Activated T-cell treated with anti-CD3 and anti-CD28 coated beads, Interleukin-2, amount 50 U/mL, for 48 hours (primary cell): Measurements from ENCODE around the gene FHOD3.

Source experiments
- DNase-seq, 2 experiments: peaks; one replicate each; pipeline ENCODE4 v3.0.0-alpha.2; 2020

The FHOD3 gene

DNA sequence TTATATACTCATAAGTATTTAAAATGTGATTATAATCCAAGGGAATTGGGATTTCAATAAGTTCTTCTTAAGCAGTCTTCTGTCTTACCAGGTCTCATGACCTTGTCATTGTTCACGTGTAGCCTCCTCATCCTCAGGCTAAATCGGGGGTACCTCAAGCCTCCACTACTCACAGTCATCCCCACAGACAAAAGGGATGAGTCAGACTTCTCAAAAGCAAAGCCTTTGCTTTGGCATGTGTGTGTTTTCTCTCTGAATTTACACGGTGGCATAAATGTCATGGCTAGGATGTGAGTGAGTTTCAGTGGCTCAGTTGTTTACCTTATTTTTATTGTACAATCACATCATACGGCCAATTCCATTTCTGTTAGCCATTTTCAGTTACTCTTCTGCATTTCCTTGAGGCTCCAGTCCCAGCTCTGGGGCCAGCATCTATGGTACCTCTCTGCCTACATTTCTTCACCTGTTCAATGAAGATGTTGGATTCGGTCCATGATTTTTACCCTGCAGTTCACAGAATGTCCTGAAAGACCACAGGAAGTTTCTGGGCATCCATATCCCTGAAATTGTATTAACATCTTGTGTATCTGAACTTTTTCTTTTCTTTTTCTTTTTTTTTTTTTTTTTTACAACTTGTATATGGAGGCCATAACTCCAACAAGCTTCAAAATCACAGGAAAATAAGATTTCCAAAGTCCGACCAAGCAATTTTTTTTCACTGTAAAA lies 195.3 kb downstream of the FHOD3 start:
- no peak for DNase-seq

DNA sequence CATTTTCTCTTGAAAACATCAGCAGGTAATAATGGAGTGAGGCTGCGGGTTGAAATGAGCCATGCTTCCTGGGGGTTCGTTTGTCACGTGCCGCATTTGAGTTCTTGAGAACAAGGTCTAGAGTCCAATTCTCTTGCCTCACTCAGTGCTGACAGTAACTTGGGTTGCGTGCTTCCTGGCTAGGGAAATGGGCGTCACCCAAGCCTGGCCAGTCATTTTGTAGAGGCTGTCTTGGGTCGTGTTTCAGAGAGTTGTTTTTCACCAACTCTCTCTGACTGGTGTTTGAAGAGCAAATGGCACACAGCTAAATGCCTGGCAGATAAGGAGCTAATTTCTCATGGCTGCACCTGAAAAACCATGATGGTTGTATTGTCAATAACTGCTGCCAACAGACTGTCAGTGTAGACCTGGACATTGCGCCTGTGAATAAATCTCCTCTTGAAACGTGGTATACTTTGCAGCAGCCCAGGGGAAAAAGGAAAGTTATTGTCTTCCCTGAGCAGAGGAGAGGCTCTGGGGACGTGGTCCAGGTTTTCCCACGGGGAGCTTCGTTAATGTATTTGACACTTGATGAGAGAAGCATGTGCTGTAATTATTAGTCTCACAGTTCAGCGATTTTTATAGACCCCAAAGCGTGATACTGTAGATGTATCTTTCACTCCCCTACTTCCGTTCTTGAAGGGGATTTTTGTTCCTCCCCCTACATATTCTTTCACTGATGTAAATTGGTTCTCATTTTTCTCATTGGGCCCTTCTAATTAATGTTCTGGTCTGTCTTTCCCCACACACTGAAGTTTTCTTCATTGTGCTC lies 196.0 kb downstream of the FHOD3 start:
- DNase-seq, result no peak

DNA sequence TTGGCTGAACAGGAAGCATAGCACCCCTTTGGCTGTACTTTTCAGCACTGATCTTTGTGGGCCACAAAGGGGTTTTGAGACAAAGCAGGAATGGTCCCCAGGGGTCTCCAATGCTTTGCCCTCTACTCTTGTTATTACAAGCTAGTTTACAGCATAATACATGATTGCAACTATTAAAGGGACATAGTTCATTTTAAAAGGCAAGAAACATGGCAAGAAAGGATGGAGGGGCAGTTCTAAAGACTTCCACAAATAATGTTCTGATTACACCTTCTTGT lies 196.6 kb downstream of the FHOD3 start:
- no peak for DNase-seq

DNA sequence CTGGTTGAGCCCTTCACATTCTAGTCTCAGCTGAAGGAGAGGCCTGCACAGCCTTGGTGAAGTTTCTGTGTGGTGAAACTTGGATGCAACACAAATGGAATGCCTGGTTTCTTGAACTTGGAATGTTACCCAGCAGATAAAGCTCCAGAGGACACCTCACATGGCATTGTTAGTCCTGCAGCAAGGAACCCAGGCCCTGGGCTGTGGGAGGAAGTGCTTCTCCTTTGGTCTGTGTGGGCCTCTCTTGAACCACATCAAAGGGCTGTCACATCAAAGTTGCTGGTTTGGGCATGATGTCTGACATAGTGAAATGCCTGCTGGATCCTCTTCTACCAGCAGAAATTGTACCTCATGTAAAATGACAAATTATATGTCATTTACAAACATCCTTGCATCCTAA lies 198.5 kb downstream of the FHOD3 start:
- no peak for DNase-seq

DNA sequence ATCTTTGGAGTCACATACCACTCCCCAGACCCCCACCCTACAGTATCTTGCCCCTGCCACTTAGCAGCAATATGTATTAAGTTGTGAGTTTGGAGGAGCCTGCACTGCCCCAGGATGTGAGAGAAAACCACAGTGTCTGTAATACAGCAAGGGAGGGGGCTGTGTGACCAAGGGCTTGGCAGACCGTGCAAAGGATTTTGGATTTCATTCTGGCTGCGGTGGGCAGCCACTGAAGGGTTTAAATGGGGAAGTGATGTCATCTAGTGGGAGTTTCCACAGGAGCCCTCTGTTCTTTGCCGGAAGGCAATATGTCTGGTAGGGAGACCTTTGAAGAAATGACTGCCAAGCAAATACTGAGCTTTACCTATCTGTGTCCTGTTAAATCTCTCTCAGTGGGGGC lies 202.4 kb downstream of the FHOD3 start:
- DNase-seq, result no peak

DNA sequence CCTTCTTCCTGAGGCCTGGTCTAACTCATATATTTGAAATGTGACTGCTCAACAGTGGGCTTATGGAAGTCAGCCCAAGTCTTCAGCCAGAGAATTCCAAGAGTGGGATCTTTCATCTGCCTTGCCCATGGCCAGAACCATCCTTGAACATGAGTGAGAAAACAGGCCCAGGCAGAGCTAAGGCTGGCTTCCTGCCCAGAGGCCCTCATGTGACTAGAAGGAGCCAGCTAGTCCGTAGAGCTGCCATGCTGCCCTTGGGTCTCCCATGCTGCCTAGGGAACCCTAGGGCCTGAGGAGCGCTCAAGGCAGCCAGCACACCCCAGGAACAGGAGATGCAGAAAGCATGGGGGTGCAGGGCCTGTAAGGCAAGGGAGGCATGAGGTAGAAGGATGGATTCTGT lies 203.6 kb downstream of the FHOD3 start:
- DNase-seq, result no peak

DNA sequence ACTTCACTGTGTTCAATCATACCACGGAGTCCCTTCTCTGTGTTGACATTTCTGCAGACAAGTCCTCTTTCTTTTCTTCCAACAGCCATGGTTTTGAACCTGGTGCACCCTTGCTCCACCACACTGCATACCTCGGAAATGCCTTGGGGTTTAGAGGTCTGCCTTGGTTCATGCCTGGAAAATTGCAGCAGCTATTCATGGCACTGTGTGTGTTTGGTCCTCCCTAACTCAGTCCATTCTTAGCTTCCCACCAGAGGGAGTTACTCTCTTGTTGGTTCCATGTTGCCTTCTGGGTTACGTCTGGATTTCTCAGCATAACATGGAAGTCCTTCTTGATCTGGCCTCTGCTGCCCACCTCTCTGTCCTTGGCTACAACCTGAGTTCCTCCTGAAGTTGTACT lies 206.0 kb downstream of the FHOD3 start:
- DNase-seq, result no peak

DNA sequence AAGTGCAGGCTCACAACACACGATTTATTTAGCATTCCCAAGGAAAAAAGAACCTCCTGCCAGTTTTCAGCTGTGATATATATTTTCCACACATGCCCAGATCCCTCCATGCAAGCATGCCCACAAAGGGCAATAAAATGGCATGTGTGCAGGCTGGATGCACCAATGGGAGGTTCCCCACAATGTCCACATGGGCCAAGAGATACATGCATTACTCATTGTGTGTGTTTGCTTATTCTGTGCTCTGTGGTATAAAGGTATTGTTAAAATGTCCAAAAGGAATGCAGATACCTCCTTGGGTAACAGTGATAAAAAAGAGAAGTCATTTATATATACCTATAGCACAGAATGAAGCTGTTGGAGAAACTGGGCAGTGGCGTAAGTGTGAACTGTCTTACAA lies 207.4 kb downstream of the FHOD3 start:
- no peak for DNase-seq

DNA sequence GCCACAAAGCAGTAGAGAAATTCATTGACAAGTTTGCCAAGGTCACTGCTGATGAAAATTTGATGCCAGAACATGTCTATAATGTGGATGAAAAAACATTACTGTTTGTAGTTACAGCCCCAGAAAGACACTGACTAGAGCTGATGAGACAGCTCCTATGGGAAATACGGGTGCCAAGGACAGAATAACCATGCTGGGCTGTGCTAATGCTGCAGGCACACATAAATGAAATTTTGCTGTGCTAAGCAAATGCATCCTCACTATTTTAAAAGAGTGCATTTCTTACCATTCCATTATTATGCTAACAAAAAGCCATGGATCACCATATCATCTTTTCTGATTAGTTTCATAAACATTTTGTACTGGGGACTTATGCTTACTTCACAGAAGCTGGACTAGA lies 208.2 kb downstream of the FHOD3 start:
- DNase-seq, result no peak

DNA sequence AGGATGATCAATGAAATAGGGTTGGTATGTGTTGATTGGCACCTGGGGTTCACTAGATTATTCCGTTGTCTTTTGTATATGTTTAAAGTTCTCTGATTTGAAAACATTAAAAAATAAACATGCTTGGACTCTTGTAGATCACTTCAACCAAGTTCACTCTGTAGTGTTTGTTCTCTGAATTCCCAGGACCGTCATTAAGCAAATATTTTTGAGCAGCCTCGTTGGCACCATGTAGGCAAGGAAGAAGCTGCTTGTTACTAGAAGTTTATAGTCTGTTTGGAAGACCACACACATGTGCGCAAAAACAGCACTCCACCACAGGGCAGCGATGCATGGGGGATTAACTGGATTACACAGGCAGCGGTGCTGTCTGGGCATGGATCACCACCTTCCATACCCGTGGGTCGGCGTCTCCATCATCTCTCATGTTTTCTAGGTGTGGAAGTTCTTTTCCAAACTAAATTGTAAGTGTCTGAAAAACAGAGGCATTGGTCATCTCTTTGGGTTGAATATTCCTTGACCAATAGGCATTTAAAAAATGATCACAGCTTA lies 212.2 kb downstream of the FHOD3 start:
- no peak for DNase-seq

DNA sequence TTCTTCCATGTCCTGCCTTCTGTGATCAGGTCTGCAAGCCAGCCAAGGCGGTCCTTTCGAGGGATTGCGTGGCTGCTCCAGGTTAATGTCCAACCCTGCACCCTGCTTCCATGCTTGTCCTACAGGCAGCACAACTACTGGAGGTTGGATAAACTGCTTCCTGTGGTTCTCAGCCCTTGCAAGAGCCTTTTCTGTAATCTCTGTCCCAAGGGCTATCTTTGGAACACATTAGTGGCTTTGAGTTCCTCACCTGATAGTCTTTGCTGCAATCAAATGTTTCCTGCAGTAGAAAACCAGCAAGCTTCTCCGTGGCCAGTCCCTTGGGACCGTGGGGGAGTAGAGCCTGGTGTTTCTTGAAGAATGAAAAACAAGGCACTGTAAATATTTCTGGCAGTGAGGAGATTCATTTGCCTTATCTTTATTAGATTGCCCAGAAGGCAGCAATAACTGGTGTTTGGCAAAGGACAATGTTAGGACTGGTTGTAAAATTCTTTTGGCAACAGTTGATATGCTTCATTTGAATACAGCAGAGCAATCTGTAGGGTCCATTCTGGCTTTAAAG lies 214.4 kb downstream of the FHOD3 start:
- DNase-seq, result no peak

DNA sequence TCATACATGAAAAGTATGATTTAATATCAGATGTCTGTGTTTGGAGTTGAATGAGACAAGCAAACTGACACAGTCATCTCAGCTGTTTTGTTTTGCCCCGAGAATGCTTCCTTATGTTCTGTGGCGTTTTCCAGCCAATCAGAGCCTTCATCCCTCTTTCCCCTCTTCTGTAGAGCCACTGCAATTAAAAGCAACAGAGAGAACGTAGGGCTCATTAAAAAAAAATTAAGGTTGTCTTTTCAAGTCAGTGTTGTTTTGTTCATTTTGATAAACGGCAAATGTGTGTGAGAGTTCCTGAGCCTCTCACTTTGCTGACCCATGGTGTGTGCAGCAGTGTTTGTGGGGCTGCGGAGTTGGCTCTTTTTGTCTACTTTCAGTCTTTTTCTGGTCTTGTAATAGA lies 216.0 kb downstream of the FHOD3 start:
- no peak for DNase-seq

DNA sequence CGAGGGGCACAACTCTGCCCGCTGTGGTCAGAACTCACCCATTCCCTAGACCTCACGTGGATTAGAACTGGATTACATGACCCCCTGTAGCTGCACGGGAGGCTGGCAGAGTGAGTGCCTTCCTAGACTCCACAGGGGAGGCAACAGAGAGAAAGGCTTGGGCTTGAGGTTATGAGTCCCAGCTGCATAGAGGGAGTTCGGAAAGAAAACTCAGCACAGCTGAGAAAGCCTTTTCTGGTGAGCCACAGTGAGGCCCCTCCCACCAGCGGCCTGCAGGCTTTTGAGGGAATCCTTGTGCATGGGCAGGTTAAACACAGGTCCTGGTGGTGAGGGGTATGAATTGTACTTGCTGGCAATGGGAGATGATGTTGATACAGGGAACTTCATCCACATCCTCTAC lies 217.3 kb downstream of the FHOD3 start:
- no peak for DNase-seq

DNA sequence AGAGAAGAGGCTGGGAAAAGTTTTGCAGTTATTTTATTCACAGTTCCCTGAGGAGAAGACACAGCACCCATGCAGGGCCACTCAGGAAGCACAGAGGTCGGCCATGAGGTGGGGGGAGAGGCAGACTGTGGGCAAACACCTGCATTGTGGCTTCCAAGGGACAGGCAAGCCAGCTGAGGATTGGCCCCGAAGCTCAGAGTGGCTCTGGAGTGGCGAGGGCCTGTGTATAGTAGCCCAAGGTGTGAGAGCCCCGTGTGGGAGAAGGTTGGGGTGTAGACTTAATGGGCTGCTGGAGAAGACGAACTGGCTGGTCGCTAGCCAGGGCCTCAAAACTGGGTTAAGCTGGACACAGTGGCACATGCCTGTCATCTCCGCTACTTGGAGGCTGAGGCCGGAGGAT lies 218.7 kb downstream of the FHOD3 start:
- no peak for DNase-seq

DNA sequence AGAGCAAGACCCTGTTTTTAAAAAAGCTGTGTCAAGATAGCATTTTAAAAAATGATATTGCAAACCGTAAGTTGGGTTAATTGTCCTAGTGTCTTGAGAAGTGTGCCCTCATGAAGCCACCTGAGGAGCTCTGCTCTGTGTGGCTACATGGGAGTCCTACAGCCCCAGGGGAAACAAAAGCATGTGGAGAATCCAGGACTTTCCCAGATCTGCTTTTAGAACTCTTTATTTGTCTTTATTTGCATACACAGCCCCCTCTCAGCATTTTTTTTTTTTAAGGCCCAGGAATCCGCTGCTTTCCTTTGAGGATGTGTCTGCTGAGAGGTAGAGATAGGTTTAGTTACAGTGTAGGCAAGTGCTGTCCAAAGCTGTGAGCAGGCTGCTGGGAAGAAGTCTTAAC lies 219.2 kb downstream of the FHOD3 start:
- no peak for DNase-seq

DNA sequence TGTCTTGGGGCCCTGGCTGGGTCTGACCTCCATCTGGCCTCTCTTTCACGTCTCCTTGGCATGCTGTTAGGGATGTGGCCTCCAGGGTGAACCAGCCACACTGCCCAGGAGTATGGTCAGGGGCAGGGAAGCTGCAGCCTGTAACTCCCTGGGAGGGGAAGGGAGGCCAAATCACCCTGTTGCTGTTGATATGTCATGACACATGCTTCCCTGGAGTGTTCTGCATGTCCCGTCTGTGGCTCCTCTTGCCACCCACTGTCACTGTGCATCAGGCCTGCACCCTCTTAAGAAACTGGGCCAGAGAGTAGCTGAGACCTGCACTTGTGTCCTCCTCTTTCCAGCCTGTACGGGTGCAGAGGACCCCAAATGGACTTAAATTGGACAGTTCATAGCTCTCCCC lies 221.3 kb downstream of the FHOD3 start:
- no peak for DNase-seq

DNA sequence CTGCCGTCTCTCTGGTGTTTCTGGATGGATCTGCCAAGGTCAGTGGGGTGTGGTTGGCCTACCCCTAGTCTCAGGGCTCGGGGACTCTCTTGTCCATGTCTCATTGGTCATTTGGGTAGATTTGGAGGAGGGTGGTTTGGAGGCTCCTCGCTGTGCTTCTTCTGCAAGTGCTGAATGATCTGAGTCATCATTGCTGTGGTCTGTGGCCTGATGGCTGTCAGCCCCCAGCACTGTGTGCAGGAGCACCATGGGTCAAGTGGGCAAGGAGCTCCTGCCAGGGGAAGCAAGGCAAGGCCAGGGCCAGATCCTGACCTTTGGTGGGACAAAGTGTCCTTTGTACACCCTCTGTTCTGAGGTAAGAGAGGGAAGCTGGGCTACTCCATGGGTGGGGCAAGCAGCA lies 221.8 kb downstream of the FHOD3 start:
- no peak for DNase-seq

DNA sequence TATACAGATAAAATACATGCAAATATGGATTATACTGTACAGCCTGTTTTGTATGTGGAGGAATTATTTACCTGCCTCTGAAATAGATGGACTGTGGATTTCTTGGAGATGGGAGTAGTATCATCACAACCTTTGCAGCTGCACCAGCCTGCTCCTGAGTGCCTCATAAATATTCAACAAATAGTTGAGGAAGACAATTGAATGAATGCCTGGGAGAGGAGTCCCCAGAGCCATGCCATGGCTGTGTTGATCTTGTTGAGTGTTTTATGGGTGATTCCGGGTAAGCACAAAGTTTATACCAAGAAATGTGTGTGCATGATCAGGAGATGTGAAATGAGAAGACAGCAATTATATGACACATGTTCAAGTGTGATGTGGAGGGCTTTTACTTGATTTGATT lies 225.0 kb downstream of the FHOD3 start:
- no peak for DNase-seq

DNA sequence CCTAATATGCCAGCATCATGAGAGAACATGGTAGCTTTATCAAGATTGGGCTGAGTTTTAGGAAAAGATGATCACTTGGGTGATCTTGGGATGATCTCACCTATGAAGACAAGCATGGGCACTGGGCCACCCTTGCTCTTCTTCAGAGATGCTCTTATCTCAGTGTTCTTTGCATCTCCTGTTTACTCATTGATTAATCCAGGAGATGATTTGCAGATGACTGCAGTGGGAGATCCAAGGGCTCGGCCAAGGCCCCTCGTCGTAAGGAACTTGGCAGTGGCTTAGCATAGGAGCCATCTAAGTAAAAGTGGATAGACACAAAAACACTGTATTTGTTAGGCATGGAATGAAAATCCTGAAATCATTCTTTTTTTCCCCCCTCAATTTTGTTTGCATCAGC lies 228.4 kb downstream of the FHOD3 start:
- no peak for DNase-seq

DNA sequence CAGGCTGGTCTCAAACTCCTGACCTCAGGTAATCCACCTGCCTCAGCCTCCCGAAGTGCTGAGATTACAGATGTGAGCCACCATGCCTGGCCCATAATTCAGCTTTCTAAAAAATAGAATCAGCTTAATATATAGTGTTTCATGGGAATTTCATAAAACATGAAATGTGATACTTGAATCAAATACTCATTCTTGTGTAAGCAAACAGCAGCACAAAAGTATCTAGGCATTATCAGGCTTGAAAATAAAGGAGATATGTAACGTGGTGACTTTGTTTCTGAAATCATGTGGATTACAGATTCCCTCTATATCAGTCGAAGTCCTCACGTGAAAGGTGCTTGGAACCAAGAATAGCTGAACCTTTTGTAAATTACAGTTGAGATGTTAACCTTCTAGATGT lies 229.1 kb downstream of the FHOD3 start:
- no peak for DNase-seq

DNA sequence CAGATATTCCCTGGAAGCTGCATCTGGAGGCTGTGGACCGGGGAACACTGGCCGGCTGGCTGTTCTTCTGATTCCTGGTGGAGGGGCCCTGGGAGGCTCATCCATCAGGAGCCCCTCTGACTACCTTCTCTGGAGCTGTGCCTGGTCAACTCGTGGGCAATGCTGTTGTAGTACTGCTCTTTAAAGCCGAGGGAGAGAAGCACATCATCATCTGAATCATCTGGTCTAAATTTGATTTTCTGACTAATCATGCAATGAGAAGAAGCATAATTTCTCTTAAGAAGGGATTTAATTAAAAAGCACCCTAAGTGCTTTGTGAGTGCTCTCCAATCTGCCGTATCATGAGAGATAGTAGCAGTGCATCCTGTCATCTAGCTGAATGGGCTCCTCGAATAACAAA lies 229.5 kb downstream of the FHOD3 start:
- DNase-seq, result no peak

DNA sequence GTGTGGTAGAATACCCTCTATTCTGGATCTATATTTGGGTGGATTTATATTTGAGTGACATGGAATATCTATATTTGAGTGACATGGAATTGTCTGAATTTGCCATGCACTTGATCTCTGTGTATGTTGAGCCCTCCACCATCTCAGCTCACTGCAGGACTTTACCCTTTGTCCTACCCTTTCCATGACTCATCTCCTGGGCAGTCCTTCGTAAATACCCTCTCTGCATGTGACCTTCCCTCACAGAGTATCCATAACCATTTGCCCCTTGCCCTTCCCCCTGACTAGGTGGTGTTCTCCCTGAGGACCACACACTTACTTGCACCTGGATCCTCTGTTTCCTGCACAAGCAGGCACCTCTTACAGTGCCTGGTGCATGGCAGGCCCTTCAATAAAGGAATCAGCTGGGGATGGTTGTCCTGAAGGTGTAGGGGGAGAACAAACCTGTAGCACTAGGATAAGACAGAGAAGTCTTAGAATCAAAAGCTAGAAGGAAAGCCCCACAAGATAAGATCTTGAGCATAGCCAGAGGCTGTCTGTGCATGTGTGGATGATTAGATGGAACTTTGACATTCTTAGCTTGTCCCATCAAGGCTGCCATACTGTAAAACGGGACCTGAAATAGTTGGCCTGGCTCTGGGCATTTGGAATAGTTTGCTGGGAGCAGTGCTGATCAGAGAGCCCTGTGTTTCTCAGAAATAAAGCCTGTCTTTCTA lies 230.4 kb downstream of the FHOD3 start:
- no peak for DNase-seq

DNA sequence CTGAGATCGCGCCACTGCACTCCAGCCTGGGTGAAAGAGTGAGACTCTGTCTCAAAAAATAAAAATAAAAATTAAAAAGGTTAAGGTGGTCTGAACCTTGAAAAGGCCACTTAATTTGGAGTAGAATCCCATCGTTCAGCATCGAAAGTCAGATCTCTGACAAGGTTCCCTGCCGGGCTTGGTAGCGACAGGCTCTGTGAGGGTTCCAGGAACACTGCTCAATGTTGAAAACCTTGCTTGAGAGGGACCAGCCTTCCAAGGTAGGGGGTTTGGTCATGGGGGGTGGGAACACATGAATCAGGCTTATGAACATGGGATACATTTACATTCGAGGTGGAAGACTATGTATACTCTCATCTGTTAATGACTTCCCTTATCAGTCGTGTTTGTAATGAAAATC lies 232.2 kb downstream of the FHOD3 start:
- no peak for DNase-seq
